ENCODE data around the gene GRIK3.

The GRIK3 gene

DNA sequence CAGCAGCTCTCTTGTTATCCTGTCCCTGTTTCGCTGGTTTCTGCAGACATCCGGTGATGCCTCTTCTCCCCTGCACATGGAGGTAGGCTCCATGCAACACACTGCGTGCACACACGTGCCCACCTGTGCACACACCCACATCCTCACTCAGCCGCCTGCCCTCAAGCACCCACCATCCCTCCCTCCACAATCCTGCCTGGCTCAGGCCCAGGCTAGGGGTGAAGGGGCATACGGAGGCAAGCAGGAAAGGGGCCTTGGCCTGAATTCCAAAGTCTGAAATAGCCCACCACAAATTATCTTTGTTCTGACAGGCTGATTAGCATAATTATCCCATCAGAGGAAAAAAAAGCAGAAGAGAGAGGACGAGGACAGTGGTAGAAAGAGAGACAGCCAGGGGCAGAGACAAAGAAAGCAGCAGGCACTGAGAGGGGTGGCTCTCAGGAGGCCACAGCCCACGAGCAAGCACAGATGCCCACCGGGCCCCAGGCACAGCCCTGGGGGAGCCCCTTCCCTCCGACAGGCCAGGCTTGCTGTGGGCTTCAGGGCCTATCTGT lies 73.2 kb downstream of the GRIK3 start:
- no peak for TF ChIP-seq CTCF (IDR thresholded peaks at IDR 0.05; ENCODE audit: extremely low read depth, missing control alignments)
- DNase-seq (ENCODE audit: low spot score), result no peak

DNA sequence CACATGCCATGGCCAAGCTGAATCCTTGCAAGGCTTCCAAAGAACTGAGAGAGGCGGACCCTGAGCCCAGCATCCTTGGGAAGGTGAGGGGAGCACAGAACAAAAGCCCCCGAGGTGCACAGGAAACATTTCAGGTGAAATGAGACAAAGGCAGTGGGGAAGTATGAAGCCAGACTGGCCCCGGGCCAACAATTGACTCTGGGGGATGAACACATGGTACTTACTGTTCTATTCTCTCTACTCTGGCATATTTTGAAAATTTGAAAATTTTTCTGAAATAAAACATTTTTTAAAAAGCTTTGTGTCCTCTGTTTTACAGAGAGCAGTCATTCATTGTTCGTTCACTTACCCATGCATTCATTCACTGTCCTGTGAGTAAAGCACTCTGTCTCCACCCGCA lies 77.7 kb downstream of the GRIK3 start:
- no peak for TF ChIP-seq CTCF (IDR thresholded peaks at IDR 0.05; ENCODE audit: extremely low read depth, missing control alignments)
- no peak for DNase-seq (ENCODE audit: low spot score)

- TF ChIP-seq CTCF (IDR thresholded peaks at IDR 0.05; ENCODE audit: extremely low read depth, missing control alignments), result no peak
- no peak for DNase-seq (ENCODE audit: low spot score)
Observed at GRCh38 chr1:36955016-36955415, 79.3 kb downstream of the GRIK3 start.

GRCh38 chr1:36953061-36953460 lies 81.3 kb downstream of the GRIK3 start:
- DNase-seq (ENCODE audit: low spot score), result no peak
- no peak for TF ChIP-seq CTCF (IDR thresholded peaks at IDR 0.05; ENCODE audit: extremely low read depth, missing control alignments)

DNA sequence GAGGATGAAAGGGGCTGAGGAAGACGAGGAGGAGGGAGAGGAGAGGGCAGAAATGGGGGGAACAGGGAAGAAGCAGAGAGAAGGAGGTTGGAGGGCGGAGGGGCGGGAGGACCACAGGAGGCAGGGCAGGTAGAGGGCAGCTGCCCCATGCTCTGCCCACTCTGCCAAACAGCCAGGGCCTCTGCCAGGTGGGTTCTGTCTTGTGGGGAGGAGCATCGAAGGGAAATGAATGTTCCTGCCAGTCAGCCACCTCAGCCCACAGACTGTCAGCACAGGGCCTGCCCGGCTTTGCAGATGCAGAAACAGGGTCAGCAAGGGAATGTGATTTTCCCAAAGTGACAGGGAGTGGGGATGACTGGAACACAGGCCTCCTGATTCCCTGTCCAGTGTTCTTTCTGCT lies 82.6 kb downstream of the GRIK3 start:
- TF ChIP-seq CTCF (IDR thresholded peaks at IDR 0.05; ENCODE audit: extremely low read depth, missing control alignments), result no peak

GRCh38 chr1:36951292-36951750 lies 83.0 kb downstream of the GRIK3 start:
- TF ChIP-seq CTCF (IDR thresholded peaks at IDR 0.05; ENCODE audit: extremely low read depth, missing control alignments), result no peak
- DNase-seq (ENCODE audit: low spot score), result no peak

More for the DNA sequence above, 82.6 kb downstream of the GRIK3 start:
- no peak for DNase-seq (ENCODE audit: low spot score)

DNA sequence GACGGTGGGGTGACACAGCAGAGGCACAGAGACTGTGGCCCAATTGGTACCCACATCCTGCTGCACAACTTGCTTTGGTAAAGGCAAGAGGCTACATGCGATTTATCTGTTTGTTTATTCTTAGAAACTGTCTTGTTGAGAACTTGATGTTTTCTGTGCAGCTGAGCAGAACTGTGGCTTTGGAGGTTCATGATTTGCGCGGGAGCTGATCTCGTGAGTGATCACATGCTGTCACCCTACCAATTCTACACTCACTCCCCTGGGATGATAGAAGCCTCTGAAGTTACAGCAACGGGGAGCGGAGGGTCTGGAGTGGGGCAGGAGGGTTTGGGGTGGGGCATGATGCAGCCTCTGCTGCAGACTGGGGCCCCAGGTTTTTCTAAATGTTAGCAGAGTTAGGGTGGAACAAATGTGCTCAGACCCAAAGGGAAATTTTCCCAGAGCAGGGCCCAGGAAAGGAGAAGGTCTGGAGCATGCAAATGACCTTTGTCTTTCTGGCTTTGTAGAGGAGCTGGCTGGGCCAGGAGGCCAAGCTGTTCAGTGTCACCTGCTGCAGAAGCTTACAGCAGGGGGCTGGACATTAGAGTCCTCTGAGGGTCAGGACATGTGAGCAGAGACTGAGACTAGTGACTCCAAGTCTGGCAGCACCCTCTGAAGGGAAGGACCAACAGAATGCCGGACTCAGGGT lies 83.6 kb downstream of the GRIK3 start:
- DNase-seq (ENCODE audit: low spot score), result no peak
- TF ChIP-seq CTCF (IDR thresholded peaks at IDR 0.05; ENCODE audit: extremely low read depth, missing control alignments), result no peak
